Brain pericyte (primary cell): ENCODE measurements around the gene PTPRJ.
"Not testable (repeated sequence)": the region's sequence is repeated elsewhere in the genome, so short reads cannot be mapped to it uniquely, and the experiment has no call there.

Experiments used
- DNase-seq: peaks from one replicate; pipeline ENCODE4 v3.0.0-alpha.2; 2012; ENCODE audit warnings: low read depth, low spot score

The PTPRJ gene

GRCh38 chr11:48111891-48112290 lies 131.5 kb downstream of the PTPRJ start:
- DNase-seq, result no peak

GRCh38 chr11:48114740-48115139 lies 134.4 kb downstream of the PTPRJ start:
- no peak for DNase-seq

GRCh38 chr11:48116437-48117228 lies 136.3 kb downstream of the PTPRJ start:
- no peak for DNase-seq

DNA sequence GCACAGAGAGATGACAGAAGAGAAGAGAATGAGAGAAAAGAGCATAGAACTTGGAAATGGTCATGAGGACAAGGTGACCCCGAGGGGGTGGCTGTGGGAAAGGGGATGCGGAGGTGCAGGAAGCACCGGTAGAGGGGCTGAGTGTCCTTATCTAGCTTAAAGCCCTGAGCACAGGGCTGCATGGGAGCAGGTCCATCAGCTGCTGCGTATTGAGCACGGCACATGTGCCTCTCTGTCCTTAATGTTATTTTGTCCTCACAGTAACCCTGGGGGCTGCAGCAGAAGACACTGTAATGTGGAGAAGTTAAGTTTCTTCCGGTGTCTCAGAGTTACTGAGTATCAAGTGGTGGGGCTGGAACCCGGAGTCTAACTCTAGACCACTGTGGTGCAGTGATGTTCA lies 141.9 kb downstream of the PTPRJ start:
- no peak for DNase-seq

GRCh38 chr11:48122656-48123055 lies 142.3 kb downstream of the PTPRJ start:
- DNase-seq, result no peak

- no peak for DNase-seq
Measured at GRCh38 chr11:48123254-48123875, 143.0 kb downstream of the PTPRJ start.

GRCh38 chr11:48123934-48124755 lies 143.8 kb downstream of the PTPRJ start:
- no peak for DNase-seq

DNA sequence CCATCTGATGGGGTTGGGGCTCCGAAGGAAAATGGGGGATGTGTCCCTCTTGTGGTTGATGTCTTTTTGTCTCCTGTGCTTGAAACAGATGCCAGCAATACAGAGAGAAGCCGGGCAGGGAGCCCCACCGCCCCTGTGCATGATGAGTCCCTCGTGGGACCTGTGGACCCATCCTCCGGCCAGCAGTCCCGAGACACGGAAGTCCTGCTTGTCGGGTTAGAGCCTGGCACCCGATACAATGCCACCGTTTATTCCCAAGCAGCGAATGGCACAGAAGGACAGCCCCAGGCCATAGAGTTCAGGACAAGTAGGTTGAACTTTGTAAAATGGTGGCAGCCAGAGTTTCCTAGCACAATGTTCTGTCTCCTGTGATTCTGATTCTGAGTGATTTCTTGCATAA lies 144.5 kb downstream of the PTPRJ start:
- no peak for DNase-seq

DNA sequence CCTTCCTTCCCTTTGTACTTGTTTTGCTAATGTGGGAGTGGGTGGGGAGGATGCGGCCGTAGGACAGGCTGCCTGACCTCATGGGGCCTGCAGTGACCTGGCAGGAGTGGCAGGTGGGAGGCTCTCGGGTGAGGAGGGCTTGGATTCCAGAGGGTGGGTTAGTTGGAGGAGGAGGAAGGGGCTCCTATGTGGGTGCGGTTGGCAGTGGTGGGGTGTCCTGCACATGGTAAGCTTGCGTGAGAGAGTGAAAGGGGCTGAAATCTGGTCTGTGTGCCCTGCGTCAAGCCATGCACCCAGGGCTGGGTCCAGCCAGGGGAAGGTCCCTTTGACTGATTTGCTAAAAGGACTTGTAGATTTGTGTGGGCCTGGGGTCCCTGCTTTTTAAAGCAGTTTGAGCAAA lies 145.5 kb downstream of the PTPRJ start:
- DNase-seq, result no peak

DNA sequence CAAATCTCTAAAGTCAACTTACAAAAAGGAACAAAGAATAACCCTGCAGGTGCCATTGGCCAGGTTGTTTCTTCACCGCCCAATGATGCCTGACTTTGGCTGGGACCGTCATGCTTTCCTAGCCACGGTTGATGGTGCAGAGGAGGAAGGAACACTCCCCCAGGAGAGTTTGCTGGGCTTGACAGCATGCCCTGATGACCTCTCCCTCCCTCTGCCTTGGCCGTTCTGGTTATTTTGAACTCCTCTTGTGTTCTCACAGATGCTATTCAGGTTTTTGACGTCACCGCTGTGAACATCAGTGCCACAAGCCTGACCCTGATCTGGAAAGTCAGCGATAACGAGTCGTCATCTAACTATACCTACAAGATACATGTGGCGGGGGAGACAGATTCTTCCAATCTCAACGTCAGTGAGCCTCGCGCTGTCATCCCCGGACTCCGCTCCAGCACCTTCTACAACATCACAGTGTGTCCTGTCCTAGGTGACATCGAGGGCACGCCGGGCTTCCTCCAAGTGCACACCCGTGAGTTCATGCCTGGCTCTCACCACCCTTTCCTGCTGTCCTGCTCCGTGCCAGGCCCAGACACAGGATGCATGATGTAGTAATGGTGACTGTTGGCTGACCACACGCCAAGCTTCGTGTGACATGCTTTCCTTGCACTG lies 147.3 kb downstream of the PTPRJ start:
- no peak for DNase-seq

- no peak for DNase-seq
Measured at GRCh38 chr11:48129697-48130395, 149.5 kb downstream of the PTPRJ start.

DNA sequence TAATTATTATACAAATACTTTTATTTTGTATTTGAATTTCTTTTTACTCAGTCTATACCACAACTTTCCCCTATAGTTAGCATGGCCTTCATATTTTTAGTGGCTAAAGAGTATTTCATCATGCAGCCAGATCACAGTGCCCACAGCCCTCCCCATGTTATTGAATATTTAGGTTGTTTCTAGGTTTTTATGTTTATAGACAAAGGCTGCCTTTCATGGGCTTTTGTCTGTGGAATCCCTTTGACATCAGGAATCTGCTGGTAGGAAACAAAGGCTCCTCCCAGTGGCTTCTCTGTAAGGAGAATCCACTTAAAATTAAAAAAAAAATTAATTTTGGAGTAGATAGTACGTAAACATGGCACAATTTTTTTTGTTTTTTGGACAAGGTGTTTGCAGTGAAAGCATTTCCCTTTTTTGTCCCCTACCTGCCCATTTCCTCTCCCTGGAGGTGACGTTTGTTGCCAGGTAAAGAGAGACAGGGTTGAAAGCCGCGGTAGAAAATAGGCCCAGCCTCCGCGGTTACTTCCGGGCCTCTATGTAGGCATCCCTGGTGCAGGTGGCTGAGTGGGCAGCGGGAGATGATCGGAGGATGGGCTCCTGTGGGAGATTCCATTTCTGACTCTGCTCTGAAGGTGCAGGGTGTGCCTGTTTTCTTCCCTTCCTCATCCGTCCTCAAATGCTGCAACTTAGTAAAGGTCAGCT lies 154.0 kb downstream of the PTPRJ start:
- DNase-seq, result no peak

GRCh38 chr11:48138222-48138621 lies 157.9 kb downstream of the PTPRJ start:
- no peak for DNase-seq

- not testable (repeated sequence) for DNase-seq
Measured at GRCh38 chr11:48139896-48140295, 159.5 kb downstream of the PTPRJ start.

GRCh38 chr11:48141475-48142122 lies 161.2 kb downstream of the PTPRJ start:
- DNase-seq, result no peak

GRCh38 chr11:48142889-48143288 lies 162.5 kb downstream of the PTPRJ start:
- DNase-seq, result no peak

GRCh38 chr11:48148749-48149148 lies 168.4 kb downstream of the PTPRJ start:
- no peak for DNase-seq

DNA sequence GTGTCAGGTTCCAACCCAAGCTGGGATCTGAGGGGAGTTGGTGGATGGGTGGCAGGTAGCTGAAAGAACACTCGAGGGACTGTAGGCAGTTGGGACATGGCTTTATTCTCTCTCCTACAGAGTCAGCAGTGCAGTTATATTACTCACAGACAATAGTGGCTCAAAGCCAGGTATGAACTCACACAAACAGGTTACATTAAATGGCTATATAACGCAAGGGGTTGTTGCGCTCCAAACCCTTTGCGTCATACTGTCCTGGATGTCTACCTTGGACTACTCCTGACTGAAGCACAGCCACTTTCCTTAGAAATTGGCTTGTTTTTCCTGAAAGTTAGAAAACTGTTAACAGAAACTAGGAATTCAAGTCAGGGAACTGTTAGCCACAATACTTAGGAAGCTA lies 169.9 kb downstream of the PTPRJ start:
- no peak for DNase-seq

DNA sequence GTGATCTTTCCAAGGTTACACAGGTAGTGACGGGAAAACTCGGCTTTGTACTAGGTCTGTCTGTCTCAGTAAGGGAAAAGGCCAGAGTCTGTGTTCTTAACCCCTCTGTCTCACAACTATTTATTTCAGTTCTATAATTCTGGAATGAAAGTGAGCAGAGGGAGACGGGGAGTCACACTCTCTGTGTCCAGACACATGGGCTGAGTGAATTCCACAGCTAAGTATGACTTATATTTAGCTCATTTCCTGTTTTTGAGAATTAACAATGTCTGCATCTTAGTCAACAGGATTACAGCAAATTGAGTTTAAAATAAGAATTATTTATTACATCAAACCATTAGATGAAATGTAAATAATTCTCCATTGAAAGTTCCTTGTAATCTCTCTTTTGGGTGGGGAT lies 173.8 kb downstream of the PTPRJ start:
- no peak for DNase-seq
